ENCODE data around the gene PDCD4. TPM values are rescaled to one million over a fixed set of nuclear protein-coding genes. Genes with fewer than 3 reads are reported as not detected.

The PDCD4 gene
- total and polyA plus RNA-seq, 2 donors (not counting 3 experiments of a cell fraction or from before 2014, with no cell fraction given): 14.4 to 47.9 TPM

- H3K27me3 ChIP-seq (ENCODE audit: control insufficient read depth in 2 of 2, insufficient read depth in 2 of 2, low read length in 2 of 2): peaks cover 2 to 6% of the 10 kb centered on the region in 2 experiments
- no peaks in the 10 kb centered on the region for H3K79me2 ChIP-seq (ENCODE audit: control insufficient read depth, insufficient read depth, low read length)
- H3K36me3 ChIP-seq (ENCODE audit: control insufficient read depth in 2 of 2, extremely low read depth in 1 of 2, insufficient read depth in 2 of 2, low read length in 2 of 2): no peaks in the 10 kb centered on the region
- no peak overlapping the region for H3K27ac ChIP-seq (ENCODE audit: insufficient read depth, low read depth, low read length)
- no peaks in the 10 kb centered on the region for H3K4me1 ChIP-seq (ENCODE audit: control insufficient read depth, extremely low read depth, insufficient read depth, low read length)
- no peak overlapping the region for H3K9ac ChIP-seq (replicated peaks; ENCODE audit: extremely low read depth, insufficient read depth, low read length)
- DNase-seq (ENCODE audit: low read depth, low spot score) (no peak), FAIRE-seq (no peak)
- H2AFZ ChIP-seq (ENCODE audit: low read depth, low read length): no peak overlapping the region
- no peak overlapping the region for H3K4me3 ChIP-seq (replicated peaks in 1 of 3; ENCODE audit: insufficient read depth in 1 of 3, low read depth in 1 of 3, low read length in 3 of 3)
- ChIA-PET POLR2A (no interaction called here), CTCF (interaction anchor here (1.1 to 1.5 kb wide), 5 partner anchors 11 to 1285 kb away, joined by 3 to 4 read pairs (median 3); no protein-coding TSS in a partner anchor)
- BruUV-seq (replicated peaks): no TSS peak
- H3K9me3 ChIP-seq (replicated peaks; ENCODE audit: control insufficient read depth, insufficient read depth, low read length): no peaks in the 10 kb centered on the region
- intact Hi-C loops (cut with micrococcal nuclease): no loop called here
- TF ChIP-seq GATA2 (IDR thresholded peaks at IDR 0.05; ENCODE audit: insufficient read depth, insufficient read length, low read depth, low read length) (no peak), JUN (IDR thresholded peaks at IDR 0.05; ENCODE audit: borderline replicate concordance, insufficient read depth, insufficient read length, low read depth) (no peak), MAX (IDR thresholded peaks at IDR 0.05; ENCODE audit: insufficient read depth, insufficient read length) (no peak)
- H3K4me2 ChIP-seq (ENCODE audit: insufficient read depth, low read length): no peak overlapping the region
- no peaks in the 10 kb centered on the region for H3K9me1 ChIP-seq (replicated peaks; ENCODE audit: control insufficient read depth, extremely low read depth, insufficient read depth, low read length)
- no peaks in the 10 kb centered on the region for H4K20me1 ChIP-seq (replicated peaks; ENCODE audit: control insufficient read depth, extremely low read depth, insufficient read depth, low read length)
- dilution Hi-C loops (cut with MboI; ENCODE audit: extremely low pct_ligation_motif_present, low sequenced_read_pairs): no loop called here
These were observed 18.8 kb upstream of the PDCD4 start for GRCh38 chr10:110852947-110853346.

- Histone ChIP-seq H3K79me2 (ENCODE audit: control insufficient read depth, insufficient read depth, low read length) (no peaks in the 10 kb centered on the region), H3K4me2 (ENCODE audit: insufficient read depth, low read length) (no peak overlapping the region), H2AFZ (ENCODE audit: low read depth, low read length) (no peak overlapping the region), H3K4me3 (replicated peaks in 1 of 3; ENCODE audit: insufficient read depth in 1 of 3, low read depth in 1 of 3, low read length in 3 of 3) (no peak overlapping the region), H3K4me1 (ENCODE audit: control insufficient read depth, extremely low read depth, insufficient read depth, low read length) (no peaks in the 10 kb centered on the region), H3K36me3 (ENCODE audit: control insufficient read depth in 2 of 2, extremely low read depth in 1 of 2, insufficient read depth in 2 of 2, low read length in 2 of 2) (no peaks in the 10 kb centered on the region), H3K9me3 (replicated peaks; ENCODE audit: control insufficient read depth, insufficient read depth, low read length) (no peaks in the 10 kb centered on the region), H3K27me3 (ENCODE audit: control insufficient read depth in 2 of 2, insufficient read depth in 2 of 2, low read length in 2 of 2) (peaks cover 2 to 6% of the 10 kb centered on the region in 2 experiments), H3K9ac (replicated peaks; ENCODE audit: extremely low read depth, insufficient read depth, low read length) (no peak overlapping the region), H3K9me1 (replicated peaks; ENCODE audit: control insufficient read depth, extremely low read depth, insufficient read depth, low read length) (no peaks in the 10 kb centered on the region), H3K27ac (ENCODE audit: insufficient read depth, low read depth, low read length) (no peak overlapping the region), H4K20me1 (replicated peaks; ENCODE audit: control insufficient read depth, extremely low read depth, insufficient read depth, low read length) (no peaks in the 10 kb centered on the region)
- ChIA-PET CTCF (interaction anchor here (1.5 kb wide), 1 partner anchor 13 kb away, joined by 3 read pairs; no protein-coding TSS in a partner anchor), POLR2A (no interaction called here)
- FAIRE-seq: no peak
- no peak for DNase-seq (ENCODE audit: low read depth, low spot score)
- intact Hi-C loops (cut with micrococcal nuclease): no loop called here
- BruUV-seq (replicated peaks): no TSS peak
- TF ChIP-seq POLR2A (IDR thresholded peaks at IDR 0.05; ENCODE audit: low read depth, low read length) (no peak), MAX (IDR thresholded peaks at IDR 0.05; ENCODE audit: insufficient read depth, insufficient read length) (no peak), GATA2 (IDR thresholded peaks at IDR 0.05; ENCODE audit: insufficient read depth, insufficient read length, low read depth, low read length) (no peak), POLR2AphosphoS5 (IDR thresholded peaks at IDR 0.05; ENCODE audit: insufficient read depth, low read depth, low read length) (no peak), JUN (IDR thresholded peaks at IDR 0.05; ENCODE audit: borderline replicate concordance, insufficient read depth, insufficient read length, low read depth) (no peak), MYC (IDR thresholded peaks at IDR 0.05; ENCODE audit: low read depth, low read length) (no peak), FOS (IDR thresholded peaks at IDR 0.05; ENCODE audit: borderline replicate concordance, insufficient read depth, low read length) (no peak), EZH2 (IDR thresholded peaks at IDR 0.05; ENCODE audit: borderline replicate concordance, low read depth, low read length, severe bottlenecking) (no peak), CTCF (IDR thresholded peaks at IDR 0.05; ENCODE audit: extremely low read depth in 1 of 2, insufficient read depth in 1 of 2, low read depth in 1 of 2, low read length in 2 of 2) (no peak)
- dilution Hi-C loops (cut with MboI; ENCODE audit: extremely low pct_ligation_motif_present, low sequenced_read_pairs): no loop called here
These were observed 17.7 kb upstream of the PDCD4 start for GRCh38 chr10:110853921-110854605.

Data from endothelial cell of umbilical vein (primary cell).